Measurements from ENCODE around the gene TNK1. TPM values are rescaled to one million over a fixed set of nuclear protein-coding genes. Genes with fewer than 3 reads are reported as not detected.

Gene TNK1
- total RNA-seq, 2 experiments from 2014 or later, result 4.0 to 4.8 TPM

Other genes starting within 250 kb of the TNK1 start
- gene ASGR1, start 201.7 kb upstream of the TNK1 start, total RNA-seq, result 1 to 10 TPM in 1 of 2 experiments, under 1 TPM in 1; 0.64 to 1.5 TPM
- 10 to 100 TPM; 13.6 to 13.8 TPM for gene DLG4, start 161.3 kb upstream of the TNK1 start, total RNA-seq
- gene ACADVL, start 161.2 kb upstream of the TNK1 start, total RNA-seq, result 100 to 1,000 TPM; 263 to 267 TPM
- gene DVL2, start 146.6 kb upstream of the TNK1 start, total RNA-seq, result 10 to 100 TPM; 26.7 to 29.4 TPM
- gene PHF23, start 141.6 kb upstream of the TNK1 start, total RNA-seq, result 10 to 100 TPM in 1 of 2 experiments, 1 to 10 TPM in 1; 8.4 to 10.0 TPM
- 100 to 1,000 TPM; 137 to 152 TPM for gene GABARAP, start 138.6 kb upstream of the TNK1 start, total RNA-seq
- 100 to 1,000 TPM; 147 to 152 TPM for gene CTDNEP1, start 129.4 kb upstream of the TNK1 start, total RNA-seq
- gene ELP5, start 128.9 kb upstream of the TNK1 start, total RNA-seq, result 10 to 100 TPM; 52.4 to 53.5 TPM
- gene CLDN7, start 118.6 kb upstream of the TNK1 start, total RNA-seq, result under 1 TPM in 1 of 2 experiments, not detected in 1; 0.40 TPM
- under 1 TPM; 0.19 to 0.37 TPM for gene SLC2A4, start 99.4 kb upstream of the TNK1 start, total RNA-seq
- gene YBX2, start 86.5 kb upstream of the TNK1 start, total RNA-seq, result under 1 TPM; 0.45 to 0.52 TPM
- gene EIF5A, start 73.5 kb upstream of the TNK1 start, total RNA-seq, result 100 to 1,000 TPM; 757 to 792 TPM
- gene GPS2, start 65.7 kb upstream of the TNK1 start, total RNA-seq, result 10 to 100 TPM; 28.2 to 32.2 TPM
- gene NEURL4, start 51.8 kb upstream of the TNK1 start, total RNA-seq, result 10 to 100 TPM; 21.9 to 22.5 TPM
- 100 to 1,000 TPM; 309 to 320 TPM for gene ACAP1, start 44.6 kb upstream of the TNK1 start, total RNA-seq
- gene KCTD11, start 28.9 kb upstream of the TNK1 start, total RNA-seq, result under 1 TPM; 0.41 to 0.47 TPM
- gene TMEM95, start 25.9 kb upstream of the TNK1 start, total RNA-seq, result not detected
- gene PLSCR3, start 13.4 kb downstream of the TNK1 start, total RNA-seq, result 10 to 100 TPM; 58.6 to 59.4 TPM
- gene TMEM256, start 23.0 kb downstream of the TNK1 start, total RNA-seq, result 10 to 100 TPM; 65.6 to 66.3 TPM
- gene NLGN2, start 26.8 kb downstream of the TNK1 start, total RNA-seq, result 1 to 10 TPM; 7.7 to 8.9 TPM
- not detected for gene SPEM1, start 39.2 kb downstream of the TNK1 start, total RNA-seq
- not detected for gene SPEM2, start 44.5 kb downstream of the TNK1 start, total RNA-seq
- gene SPEM3, start 47.8 kb downstream of the TNK1 start, total RNA-seq, result not detected
- gene TMEM102, start 54.3 kb downstream of the TNK1 start, total RNA-seq, result 1 to 10 TPM; 3.3 to 3.5 TPM
- 1 to 10 TPM; 1.3 to 1.6 TPM for gene FGF11, start 58.4 kb downstream of the TNK1 start, total RNA-seq
- gene CHRNB1, start 64.0 kb downstream of the TNK1 start, total RNA-seq, result 1 to 10 TPM; 5.1 to 5.9 TPM
- gene ZBTB4, start 98.5 kb downstream of the TNK1 start, total RNA-seq, result 1 to 10 TPM; 9.2 to 9.4 TPM
- gene SLC35G6, start 100.4 kb downstream of the TNK1 start, total RNA-seq, result not detected
- 100 to 1,000 TPM; 204 to 205 TPM for gene POLR2A, start 103.3 kb downstream of the TNK1 start, total RNA-seq
- 1 to 10 TPM; 5.8 to 7.4 TPM for gene TNFSF12, start 168.0 kb downstream of the TNK1 start, total RNA-seq
- gene TNFSF13, start 177.7 kb downstream of the TNK1 start, total RNA-seq, result 1 to 10 TPM; 2.1 to 2.6 TPM
- 10 to 100 TPM; 43.2 to 46.9 TPM for gene SENP3, start 180.8 kb downstream of the TNK1 start, total RNA-seq
- gene CD68, start 198.5 kb downstream of the TNK1 start, total RNA-seq, result 10 to 100 TPM; 11.6 to 12.6 TPM
- gene MPDU1, start 202.8 kb downstream of the TNK1 start, total RNA-seq, result 10 to 100 TPM; 48.8 to 53.5 TPM
- gene SOX15, start 209.0 kb downstream of the TNK1 start, total RNA-seq, result under 1 TPM in 1 of 2 experiments, not detected in 1; 0.20 TPM
- 10 to 100 TPM; 29.7 to 36.8 TPM for gene FXR2, start 233.8 kb downstream of the TNK1 start, total RNA-seq
- gene SAT2, start 246.7 kb downstream of the TNK1 start, total RNA-seq, result 10 to 100 TPM; 14.3 to 16.9 TPM
- gene SHBG, start 249.0 kb downstream of the TNK1 start, total RNA-seq, result not detected

Measured in activated naive CD4-positive, alpha-beta T cell treated with anti-CD3 and anti-CD28 coated beads for 36 hours (primary cell).